ENCODE data around the gene CACNA1D. TPM values are rescaled to one million over a fixed set of nuclear protein-coding genes. Genes with fewer than 3 reads are reported as not detected.

CACNA1D gene
- total RNA-seq, 4 donors from 2014 or later: 74.6 to 194 (median 105) TPM

GRCh38 chr3:53829605-53830004, 335.2 kb downstream of the CACNA1D start:
- no peaks in the 10 kb centered on the region for H3K9me3 ChIP-seq
- DNase-seq: no peak
- H3K27ac ChIP-seq: no peak overlapping the region
- no peaks in the 10 kb centered on the region for H3K27me3 ChIP-seq
- TF ChIP-seq POLR2A (IDR thresholded peaks at IDR 0.05) (no peak), CTCF (IDR thresholded peaks at IDR 0.05) (no peak)
- H3K4me3 ChIP-seq: no peak overlapping the region
- H3K4me1 ChIP-seq: no peaks in the 10 kb centered on the region
- peaks cover 0 to under 1% (median 0%) of the 10 kb centered on the region in 3 donors for H3K36me3 ChIP-seq

GRCh38 chr3:53830944-53831343, 336.5 kb downstream of the CACNA1D start:
- Histone ChIP-seq H3K4me1 (no peaks in the 10 kb centered on the region), H3K4me3 (no peak overlapping the region), H3K27ac (no peak overlapping the region), H3K36me3 (peaks cover 0 to 6% (median 0%) of the 10 kb centered on the region in 3 donors), H3K27me3 (no peaks in the 10 kb centered on the region), H3K9me3 (no peaks in the 10 kb centered on the region)
- DNase-seq: no peak
- TF ChIP-seq POLR2A (IDR thresholded peaks at IDR 0.05) (no peak), CTCF (IDR thresholded peaks at IDR 0.05) (no peak)

- Histone ChIP-seq H3K27me3 (no peaks in the 10 kb centered on the region), H3K27ac (no peak overlapping the region), H3K9me3 (no peaks in the 10 kb centered on the region), H3K4me3 (no peak overlapping the region), H3K36me3 (peaks cover 0 to 21% (median 0%) of the 10 kb centered on the region in 3 donors), H3K4me1 (no peaks in the 10 kb centered on the region)
- DNase-seq: no peak
- TF ChIP-seq CTCF (IDR thresholded peaks at IDR 0.05) (no peak), POLR2A (IDR thresholded peaks at IDR 0.05) (no peak)
Observed at GRCh38 chr3:53833053-53833645, 338.7 kb downstream of the CACNA1D start.

GRCh38 chr3:53833700-53834099, 339.3 kb downstream of the CACNA1D start:
- peaks cover 0 to 21% (median 0%) of the 10 kb centered on the region in 3 donors for H3K36me3 ChIP-seq
- H3K9me3 ChIP-seq: no peaks in the 10 kb centered on the region
- no peak for DNase-seq
- no peaks in the 10 kb centered on the region for H3K4me1 ChIP-seq
- no peak for TF ChIP-seq CTCF (IDR thresholded peaks at IDR 0.05)
- TF ChIP-seq POLR2A (IDR thresholded peaks at IDR 0.05): no peak
- no peak overlapping the region for H3K4me3 ChIP-seq
- no peak overlapping the region for H3K27ac ChIP-seq
- H3K27me3 ChIP-seq: no peaks in the 10 kb centered on the region

GRCh38 chr3:53834429-53835095, 340.2 kb downstream of the CACNA1D start:
- Histone ChIP-seq H3K36me3 (peaks cover 0 to 22% (median 0%) of the 10 kb centered on the region in 3 donors), H3K4me3 (no peak overlapping the region), H3K9me3 (no peaks in the 10 kb centered on the region), H3K4me1 (no peaks in the 10 kb centered on the region), H3K27me3 (no peaks in the 10 kb centered on the region), H3K27ac (no peak overlapping the region)
- TF ChIP-seq POLR2A (IDR thresholded peaks at IDR 0.05): no peak
- TF ChIP-seq CTCF (IDR thresholded peaks at IDR 0.05): no peak
- no peak for DNase-seq
